H1 (cell line): ENCODE measurements around the gene TXNL4B. TPM values are rescaled to one million over a fixed set of nuclear protein-coding genes. Genes with fewer than 3 reads are reported as not detected.
"Not testable (repeated sequence)": the region's sequence is repeated elsewhere in the genome, so short reads cannot be mapped to it uniquely, and the experiment has no call there.

ENCODE experiments used
- CTCF ChIA-PET: fragments of 300-600 bp; sonication (Branson Sonifier 250); formaldehyde crosslinking; loops from one replicate; lab custom pipeline; 2021; ENCODE audit not compliant: partially characterized antibody; lab: Charles Lee
- POLR2A ChIA-PET: fragments of 300-600 bp; sonication (Branson Sonifier 250); formaldehyde crosslinking; loops from one replicate; lab custom pipeline; 2021; ENCODE audit warnings: inconsistent platforms; ENCODE audit not compliant: partially characterized antibody; lab: Charles Lee
- DNase-seq, 2 experiments: peaks; one replicate each; pipeline versions ENCODE4 v3.0.0 to v3.0.0-alpha.2; 2010 to 2022; ENCODE audit warnings: low spot score in 2 of 2, low read depth in 1 of 2, mixed read lengths in 1 of 2
- FAIRE-seq: peaks from 2 replicates; lab custom pipeline; 2011; peaks lifted over from hg19 to GRCh38; lab: Jason Lieb, UNC
- H2AFZ ChIP-seq: 2 replicates; pipeline ENCODE4 v1.8.1; 2012; ENCODE audit warnings: low read length, inconsistent platforms
- H2AK5ac ChIP-seq: 2 replicates; pipeline ENCODE4 v1.6.1; 2013; ENCODE audit warnings: low read depth, low read length
- H2BK120ac ChIP-seq: replicated peaks from 2 replicates; pipeline ENCODE3; 2013; ENCODE audit warnings: low read depth, low read length, inconsistent platforms
- H2BK12ac ChIP-seq: 2 replicates; pipeline ENCODE4 v1.6.1; 2013; ENCODE audit warnings: low read depth, low read length
- H2BK15ac ChIP-seq: 2 replicates; pipeline ENCODE4 v1.6.1; 2013; ENCODE audit warnings: low read length
- H2BK20ac ChIP-seq: 2 replicates; pipeline ENCODE4 v1.6.1; 2013; ENCODE audit warnings: low read length
- H2BK5ac ChIP-seq: 2 replicates; pipeline ENCODE4 v1.6.1; 2013; ENCODE audit warnings: low read depth, low read length
- H3K14ac ChIP-seq: 2 replicates; pipeline ENCODE4 v1.6.1; 2013; ENCODE audit warnings: inconsistent platforms; ENCODE audit not compliant: insufficient read length
- H3K18ac ChIP-seq: 2 replicates; pipeline ENCODE4 v1.6.1; 2013; ENCODE audit warnings: low read length; ENCODE audit errors: extremely low read depth
- H3K23ac ChIP-seq: 2 replicates; pipeline ENCODE4 v1.6.1; 2013; ENCODE audit warnings: inconsistent platforms; ENCODE audit not compliant: insufficient read length
- H3K23me2 ChIP-seq: 2 replicates; pipeline ENCODE4 v1.6.1; 2013; ENCODE audit warnings: low read depth, low read length
- H3K27ac ChIP-seq: 2 replicates; pipeline ENCODE4 v1.6.1; 2011; ENCODE audit warnings: low read depth, low read length, inconsistent platforms
- H3K27me3 ChIP-seq, 4 experiments: replicated peaks in 1 of 4; 1 replicate in 1 of 4; 2 replicates in 3 of 4; pipeline versions ENCODE4 v1.6.1 to v1.8.1; 2011 to 2013; ENCODE audit warnings: low read length in 3 of 4, mild to moderate bottlenecking in 3 of 4, inconsistent platforms in 2 of 4, mixed read lengths in 2 of 4, moderate library complexity in 1 of 4; ENCODE audit not compliant: control insufficient read depth in 3 of 4, insufficient read depth in 3 of 4; ENCODE audit errors: extremely low read depth in 1 of 4
- H3K36me3 ChIP-seq, 4 experiments: 2 replicates each; pipeline versions ENCODE4 v1.6.1 to v1.8.1; 2011 to 2013; ENCODE audit warnings: mild to moderate bottlenecking in 4 of 4, low read length in 3 of 4, moderate library complexity in 2 of 4, control low read depth in 1 of 4, inconsistent platforms in 1 of 4; ENCODE audit not compliant: insufficient read depth in 4 of 4, control insufficient read depth in 2 of 4
- H3K4ac ChIP-seq: replicated peaks from 2 replicates; pipeline ENCODE3; 2013; ENCODE audit warnings: low read length, low read depth, mixed read lengths, inconsistent platforms; ENCODE audit not compliant: insufficient read length
- H3K4me1 ChIP-seq, 4 experiments: replicated peaks in 1 of 4; 1 replicate in 1 of 4; 2 replicates in 3 of 4; pipeline versions ENCODE4 v1.6.1 to v1.8.1; 2011 to 2013; ENCODE audit warnings: low read length in 3 of 4, inconsistent platforms in 2 of 4, mixed read lengths in 1 of 4; ENCODE audit not compliant: insufficient read depth in 4 of 4, control insufficient read depth in 3 of 4
- H3K4me2 ChIP-seq, 2 experiments: 2 replicates each; pipeline versions ENCODE4 v1.6.1 to v1.8.1; 2011 to 2013; ENCODE audit warnings: low read depth in 2 of 2, low read length in 2 of 2, control low read depth in 1 of 2, inconsistent platforms in 1 of 2, mild to moderate bottlenecking in 1 of 2; ENCODE audit not compliant: insufficient read depth in 1 of 2
- H3K4me3 ChIP-seq, 4 experiments: fragments of 200-600, 300-600 bp in 1 of 4; sonication (generic), shearing (Covaris generic), sonication (Bioruptor Twin) in 1 of 4; 2 replicates each; pipeline versions ENCODE4 v1.5.1 to v1.8.1; 2011 to 2016; ENCODE audit warnings: low read length in 4 of 4, low read depth in 3 of 4, control low read depth in 2 of 4, inconsistent platforms in 2 of 4, mild to moderate bottlenecking in 2 of 4, mixed read lengths in 1 of 4, moderate library complexity in 1 of 4; ENCODE audit not compliant: insufficient read depth in 2 of 4; ENCODE audit errors: extremely low read depth in 1 of 4
- H3K56ac ChIP-seq: replicated peaks from 2 replicates; pipeline ENCODE3; 2013; ENCODE audit warnings: low read depth, mild to moderate bottlenecking, mixed read lengths, low read length, inconsistent platforms; ENCODE audit not compliant: insufficient read length
- H3K79me1 ChIP-seq: 2 replicates; pipeline ENCODE4 v1.6.1; 2013; ENCODE audit warnings: low read depth, low read length, control low read depth
- H3K79me2 ChIP-seq, 2 experiments: 2 replicates each; pipeline versions ENCODE4 v1.6.1 to v1.8.1; 2012 to 2013; ENCODE audit warnings: low read length in 2 of 2, mild to moderate bottlenecking in 2 of 2, inconsistent platforms in 1 of 2; ENCODE audit not compliant: insufficient read depth in 2 of 2, control insufficient read depth in 1 of 2
- H3K9ac ChIP-seq, 4 experiments: replicated peaks in 1 of 4; 1 replicate in 1 of 4; 2 replicates in 3 of 4; pipeline versions ENCODE4 v1.6.1 to v1.8.1; 2011 to 2013; ENCODE audit warnings: low read depth in 3 of 4, low read length in 3 of 4, control low read depth in 2 of 4, mild to moderate bottlenecking in 2 of 4, moderate library complexity in 2 of 4, inconsistent platforms in 1 of 4; ENCODE audit errors: extremely low read depth in 1 of 4
- H3K9me3 ChIP-seq, 2 experiments: 2 replicates each; pipeline versions ENCODE4 v1.6.1 to v1.8.1; 2012 to 2013; ENCODE audit warnings: mild to moderate bottlenecking in 2 of 2, moderate library complexity in 2 of 2, control low read depth in 1 of 2, inconsistent platforms in 1 of 2, low read depth in 1 of 2, low read length in 1 of 2, mixed read lengths in 1 of 2; ENCODE audit not compliant: insufficient read depth in 2 of 2
- H4K20me1 ChIP-seq, 2 experiments: replicated peaks in 1 of 2; 2 replicates each; pipeline versions ENCODE3 to v1.8.1; 2011 to 2013; ENCODE audit warnings: inconsistent platforms in 2 of 2, low read length in 2 of 2, mild to moderate bottlenecking in 1 of 2; ENCODE audit not compliant: insufficient read depth in 2 of 2, control insufficient read depth in 1 of 2
- H4K5ac ChIP-seq: 2 replicates; pipeline ENCODE4 v1.6.1; 2013; ENCODE audit warnings: low read length, low read depth, mixed read lengths, inconsistent platforms; ENCODE audit not compliant: insufficient read length
- H4K8ac ChIP-seq: 2 replicates; pipeline ENCODE4 v1.8.0; 2013; ENCODE audit warnings: mild to moderate bottlenecking, moderate library complexity, low read length, inconsistent platforms; ENCODE audit not compliant: insufficient read depth; ENCODE audit errors: extremely low read depth
- H4K91ac ChIP-seq: replicated peaks from 2 replicates; pipeline ENCODE3; 2013; ENCODE audit warnings: low read length, mixed read lengths, inconsistent platforms; ENCODE audit not compliant: insufficient read length
- WGBS, 2 experiments: shearing (Covaris generic) in 1 of 2; methylation state at CpG; one replicate each; pipeline versions ENCODE4 v1.1.6 to v1.1.7; 2013 to 2015; ENCODE audit warnings: low lambda C conversion rate in 2 of 2, mixed read lengths in 2 of 2, inconsistent platforms in 1 of 2, low coverage in 1 of 2, missing lambda C conversion rate in 1 of 2; ENCODE audit not compliant: insufficient replicate concordance in 2 of 2, insufficient coverage in 1 of 2, insufficient read length in 1 of 2; ENCODE audit errors: extremely low coverage in 1 of 2, missing lambda C conversion rate in 1 of 2; 5-methylcytosine and 5-hydroxymethylcytosine counted together
- polyA plus RNA-seq, 7 experiments: library from polyadenylated mRNA; depleted of rRNA in 3 of 7; stranded (reverse) in 5 of 7; unstranded in 2 of 7; fragments of >200 nt in 5 of 7; fragments of 200-250 nt in 2 of 7; gene quantifications; 1 replicate in 5 of 7; 2 replicates in 1 of 7; 4 replicates in 1 of 7; pipeline versions ENCODE4 v1.2.1 to v1.2.3, GENCODE V29; 2011 to 2013; ENCODE audit warnings: missing spikeins in 2 of 7, mixed read lengths in 2 of 7
- total RNA-seq: library from RNA; stranded (reverse); fragmentation: NEBNext Ultra II Directional; extraction: Animal tissue kit (Norgen Biotek cat#: 25700); gene quantifications from 2 replicates; pipeline ENCODE4 v1.2.1, GENCODE V29; 2021

TXNL4B gene
- total and polyA plus RNA-seq, 2 of the 8 experiments (the other 6 are each of a cell fraction or from before 2014, with no cell fraction given) = 6.7 to 10.6 TPM

DNA sequence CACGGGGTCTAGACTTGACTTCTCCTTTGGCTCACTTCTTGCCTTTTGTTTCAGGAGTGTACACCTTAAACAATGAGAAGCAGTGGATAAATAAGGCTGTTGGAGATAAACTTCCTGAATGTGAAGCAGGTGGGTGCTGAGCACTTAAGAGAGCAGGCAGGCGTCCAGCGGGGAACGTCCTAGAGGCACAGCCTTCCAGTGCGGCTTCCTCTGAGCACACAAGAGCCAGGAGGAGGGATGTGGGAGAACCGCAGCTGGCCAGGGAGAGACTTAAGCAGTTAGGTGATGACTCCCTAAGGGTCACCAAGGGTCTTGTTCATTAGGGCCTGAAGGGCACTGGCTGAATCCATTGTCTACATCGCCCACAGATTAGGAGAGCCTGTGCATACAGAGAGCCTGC is 34.4 kb downstream of the TXNL4B start:
- not testable (repeated sequence) for H3K36me3 ChIP-seq, H2BK5ac ChIP-seq, FAIRE-seq, H2AFZ ChIP-seq, H2BK20ac ChIP-seq, H3K9me3 ChIP-seq, H2AK5ac ChIP-seq, H4K5ac ChIP-seq, H3K79me2 ChIP-seq, H3K9ac ChIP-seq, H3K18ac ChIP-seq, H3K4me1 ChIP-seq, H3K79me1 ChIP-seq, H2BK12ac ChIP-seq, H3K27me3 ChIP-seq, DNase-seq, H3K4me2 ChIP-seq, H4K20me1 ChIP-seq, H3K27ac ChIP-seq, H2BK15ac ChIP-seq, H4K91ac ChIP-seq, H4K8ac ChIP-seq, H3K14ac ChIP-seq, H3K4me3 ChIP-seq, H3K23me2 ChIP-seq, H3K4ac ChIP-seq, H3K23ac ChIP-seq, H2BK120ac ChIP-seq, H3K56ac ChIP-seq
- WGBS, 2 experiments = 90% methylated on average over 2 of the region's 7 CpGs; no CpG with 5 or more reads in 1 of the 2 experiments
- POLR2A ChIA-PET = interaction anchor here (1.2 kb wide), 1 partner anchor 34 kb away, joined by 3 read pairs; the partner anchor contains the start of gene TXNL4B
- CTCF ChIA-PET = interaction anchor here (0.8 kb wide), 1 partner anchor 36 kb away, joined by 3 read pairs; no protein-coding TSS in a partner anchor

DNA sequence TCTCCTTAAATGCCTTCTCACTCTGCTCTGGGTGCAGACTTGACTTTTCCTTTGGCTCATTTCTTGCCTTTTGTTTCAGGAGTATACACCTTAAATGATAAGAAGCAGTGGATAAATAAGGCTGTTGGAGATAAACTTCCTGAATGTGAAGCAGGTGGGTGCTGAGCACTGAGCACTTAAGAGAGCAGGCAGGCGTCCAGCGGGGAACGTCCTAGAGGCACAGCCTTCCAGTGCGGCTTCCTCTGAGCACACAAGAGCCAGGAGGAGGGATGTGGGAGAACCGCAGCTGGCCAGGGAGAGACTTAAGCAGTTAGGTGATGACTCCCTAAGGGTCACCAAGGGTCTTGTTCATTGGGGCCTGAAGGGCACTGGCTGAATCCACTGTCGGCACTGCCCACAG is 36.1 kb downstream of the TXNL4B start:
- H3K4me2 ChIP-seq, H2AK5ac ChIP-seq, H3K23me2 ChIP-seq, H4K20me1 ChIP-seq, H3K4ac ChIP-seq, FAIRE-seq, POLR2A ChIA-PET, H3K36me3 ChIP-seq, H3K4me3 ChIP-seq, H3K23ac ChIP-seq, H3K79me1 ChIP-seq, H4K91ac ChIP-seq, H2BK5ac ChIP-seq, H3K14ac ChIP-seq, H2AFZ ChIP-seq, H3K56ac ChIP-seq, DNase-seq, H2BK120ac ChIP-seq, H3K18ac ChIP-seq, H3K79me2 ChIP-seq, H3K27ac ChIP-seq, H3K4me1 ChIP-seq, H2BK15ac ChIP-seq, H4K5ac ChIP-seq, H3K9me3 ChIP-seq, H4K8ac ChIP-seq, H3K9ac ChIP-seq, CTCF ChIA-PET, H2BK12ac ChIP-seq, H3K27me3 ChIP-seq, H2BK20ac ChIP-seq: not testable (repeated sequence)
- WGBS, 2 experiments = no CpG with 5 or more reads among the region's 6 CpGs
